HEK293T (cell line): Measurements from ENCODE around the gene SLC52A1.

ENCODE experiments used
- CTCF ChIA-PET: fragments of 350-600 bp; formaldehyde crosslinking; extraction: SDS; loops from one replicate; lab custom pipeline; 2021; ENCODE audit warnings: antibody characterized with exemption, inconsistent platforms; lab: Yijun Ruan, JAX
- POLR2A ChIA-PET: fragments of 350-600 bp; formaldehyde crosslinking; extraction: SDS; loops from one replicate; lab custom pipeline; 2020; ENCODE audit warnings: antibody characterized with exemption, inconsistent platforms; lab: Yijun Ruan, JAX
- DNase-seq: peaks from one replicate; pipeline ENCODE4 v3.0.0; 2012; ENCODE audit warnings: mixed read lengths; ENCODE audit errors: extremely low spot score
- ARNT ChIP-seq: fragments of 450-650 bp; IDR thresholded peaks from 2 replicates; pipeline ENCODE4 v1.6.1; 2017; ENCODE audit warnings: mild to moderate bottlenecking
- BHLHE40 ChIP-seq: fragments of 450-650 bp; IDR thresholded peaks from 2 replicates; pipeline ENCODE4 v1.6.1; 2016; ENCODE audit warnings: mild to moderate bottlenecking, moderate library complexity, borderline replicate concordance
- CTBP1 ChIP-seq: fragments of 450-650 bp; IDR thresholded peaks from 2 replicates; pipeline ENCODE4 v1.6.1; 2016; ENCODE audit warnings: borderline replicate concordance
- ELF4 ChIP-seq: fragments of 450-650 bp; IDR thresholded peaks from 2 replicates; pipeline ENCODE4 v1.6.1; 2017; ENCODE audit warnings: antibody characterized with exemption
- FOXA1 ChIP-seq: fragments of 450-650 bp; IDR thresholded peaks from 2 replicates; pipeline ENCODE4 v1.6.1; 2016; ENCODE audit warnings: mild to moderate bottlenecking
- FOXK2 ChIP-seq: fragments of 450-650 bp; IDR thresholded peaks from 2 replicates; pipeline ENCODE4 v1.6.1; 2016; ENCODE audit warnings: mild to moderate bottlenecking
- FOXM1 ChIP-seq: fragments of 450-650 bp; IDR thresholded peaks from 2 replicates; pipeline ENCODE4 v1.6.1; 2017; ENCODE audit warnings: mild to moderate bottlenecking, borderline replicate concordance
- HDGF ChIP-seq: fragments of 450-650 bp; IDR thresholded peaks from 2 replicates; pipeline ENCODE4 v1.6.1; 2017; ENCODE audit warnings: antibody characterized with exemption, borderline replicate concordance
- L3MBTL2 ChIP-seq: fragments of 450-650 bp; conservative IDR thresholded peaks from 2 replicates; pipeline ENCODE4 v1.6.1; 2016; ENCODE audit warnings: mild to moderate bottlenecking
- LEF1 ChIP-seq: fragments of 450-650 bp; IDR thresholded peaks from 2 replicates; pipeline ENCODE4 v1.6.1; 2017; ENCODE audit warnings: mild to moderate bottlenecking, borderline replicate concordance
- NFRKB ChIP-seq: fragments of 450-650 bp; IDR thresholded peaks from 2 replicates; pipeline ENCODE4 v1.6.1; 2016; ENCODE audit warnings: mild to moderate bottlenecking, moderate library complexity
- PKNOX1 ChIP-seq: fragments of 450-650 bp; IDR thresholded peaks from 2 replicates; pipeline ENCODE4 v1.6.1; 2016
- SP1 ChIP-seq: fragments of 450-650 bp; IDR thresholded peaks from 2 replicates; pipeline ENCODE4 v1.6.1; 2017
- SUZ12 ChIP-seq: fragments of 450-650 bp; IDR thresholded peaks from 2 replicates; pipeline ENCODE4 v1.6.1; 2016; ENCODE audit warnings: mild to moderate bottlenecking
- TARDBP ChIP-seq: fragments of 450-650 bp; IDR thresholded peaks from 2 replicates; pipeline ENCODE4 v1.6.1; 2016
- ZNF384 ChIP-seq: fragments of 450-650 bp; IDR thresholded peaks from 2 replicates; pipeline ENCODE4 v1.6.1; 2016

The SLC52A1 gene

GRCh38 chr17:4999430-5000093 lies 35.7 kb downstream of the SLC52A1 start:
- TF ChIP-seq L3MBTL2 (no peak), TARDBP (no peak), FOXK2 (no peak), SP1 (no peak), CTBP1 (no peak), BHLHE40 (no peak), ARNT (no peak), PKNOX1 (no peak), SUZ12 (no peak), ZNF384 (no peak), ELF4 (no peak), FOXM1 (no peak), FOXA1 (no peak), LEF1 (no peak), HDGF (no peak), NFRKB (no peak)
- CTCF ChIA-PET: no interaction called here
- no peak for DNase-seq
- POLR2A ChIA-PET: interaction anchor here (0.9 to 1.2 kb wide), 2 partner anchors 11 to 13 kb away, joined by 3 to 5 read pairs; partner anchors contain the start of gene CAMTA2

GRCh38 chr17:4998732-4999429 lies 36.3 kb downstream of the SLC52A1 start:
- CTCF ChIA-PET: interaction anchor here (0.8 kb wide), 1 partner anchor 90 kb away, joined by 3 read pairs; no protein-coding TSS in a partner anchor
- POLR2A ChIA-PET: interaction anchor here (2.2 to 3.0 kb wide), 2 partner anchors 11 to 51 kb away, joined by 7 to 34 read pairs; partner anchors contain the start of genes CAMTA2 and PFN1
- no peak for DNase-seq

GRCh38 chr17:4998027-4998731 lies 37.0 kb downstream of the SLC52A1 start:
- DNase-seq: peak; percentile 13
- TF ChIP-seq NFRKB: no peak
- no peak for TF ChIP-seq FOXK2
- no peak for TF ChIP-seq ARNT
- no peak for TF ChIP-seq FOXM1
- no peak for TF ChIP-seq ELF4
- TF ChIP-seq PKNOX1: no peak
- no peak for TF ChIP-seq SP1
- TF ChIP-seq LEF1: no peak
- no peak for TF ChIP-seq L3MBTL2
- no peak for TF ChIP-seq FOXA1
- TF ChIP-seq TARDBP: no peak
- no peak for TF ChIP-seq CTBP1
- TF ChIP-seq ZNF384: no peak
- no peak for TF ChIP-seq SUZ12
- no peak for TF ChIP-seq HDGF
- TF ChIP-seq BHLHE40: no peak
- CTCF ChIA-PET: interaction anchor here (0.8 kb wide), 1 partner anchor 89 kb away, joined by 3 read pairs; no protein-coding TSS in a partner anchor
- POLR2A ChIA-PET: interaction anchor here (0.6 to 3.0 kb wide), 8 partner anchors 9 to 89 kb away, joined by 3 to 34 read pairs (median 6); partner anchors contain the start of genes CAMTA2, PFN1, RNF167 and SLC25A11

More at GRCh38 chr17:4998732-4999429, 36.3 kb downstream of the SLC52A1 start:
- TF ChIP-seq SP1 (no peak), FOXM1 (no peak), ELF4 (no peak), FOXA1 (no peak), ZNF384 (no peak), FOXK2 (no peak)

GRCh38 chr17:4997302-4998026 lies 37.8 kb downstream of the SLC52A1 start, which contains the start of the genes INCA1 and KIF1C:
Gene INCA1, minus strand, starts transcription at chr17:4997522. Its CDS starts 3,085 bp downstream, at chr17:4994437.
Gene KIF1C, plus strand, starts transcription at chr17:4997950. Its CDS starts 2,297 bp downstream, at chr17:5000247.
- TF ChIP-seq LEF1: no peak
- 0 out of 2 replicates have a peak, but pooled peaks have one; percentile 21 for TF ChIP-seq HDGF
- peak; percentile 87 for TF ChIP-seq SP1
- peak; percentile 69; the same call in 1 of the 2 replicates for TF ChIP-seq L3MBTL2
- peak; percentile 88; the same call in 1 of the 2 replicates for TF ChIP-seq FOXM1
- ChIA-PET POLR2A (interaction anchor here (0.6 to 3.0 kb wide), 8 partner anchors 9 to 88 kb away, joined by 3 to 34 read pairs (median 6); partner anchors contain the start of genes CAMTA2, PFN1, RNF167 and SLC25A11), CTCF (interaction anchor here (0.5 kb wide), 1 partner anchor 35 kb away, joined by 3 read pairs; no protein-coding TSS in a partner anchor)
- peak; percentile 98 for DNase-seq

GRCh38 chr17:4994081-4994595 lies 41.1 kb downstream of the SLC52A1 start:
- ChIA-PET POLR2A (interaction anchor here (1.1 kb wide), 1 partner anchor 54 kb away, joined by 3 read pairs; the partner anchor contains the start of genes RNF167 and SLC25A11), CTCF (no interaction called here)
- TF ChIP-seq ZNF384: no peak
- TF ChIP-seq LEF1: no peak
- TF ChIP-seq BHLHE40: no peak
- TF ChIP-seq L3MBTL2: no peak
- TF ChIP-seq SUZ12: no peak
- TF ChIP-seq ARNT: no peak
- no peak for TF ChIP-seq FOXK2
- TF ChIP-seq SP1: no peak
- TF ChIP-seq FOXM1: no peak
- no peak for TF ChIP-seq HDGF
- no peak for TF ChIP-seq TARDBP
- no peak for TF ChIP-seq ELF4
- no peak for TF ChIP-seq FOXA1
- no peak for TF ChIP-seq CTBP1
- TF ChIP-seq NFRKB: no peak
- no peak for TF ChIP-seq PKNOX1
- DNase-seq: no peak
